WTC11 (cell line): ENCODE data around the gene TM9SF1. TPM values are rescaled to one million over a fixed set of nuclear protein-coding genes. Genes with fewer than 3 reads are reported as not detected.

ENCODE experiments used
- ATAC-seq: fragments of 200-7000 bp; cut with Tn5 transposase; 2 replicates; pipeline ENCODE4 v1.10.0; 2021; ENCODE audit warnings: mild to moderate bottlenecking, moderate library complexity
- CTCF ChIA-PET: fragments of 300-600 bp; sonication (Branson Sonifier 250); formaldehyde crosslinking; loops from one replicate; lab custom pipeline; 2021; ENCODE audit warnings: antibody characterized with exemption; lab: Charles Lee
- POLR2A ChIA-PET: fragments of 350-600 bp; sonication (Branson Sonifier 250); formaldehyde crosslinking; loops from one replicate; lab custom pipeline; 2021; ENCODE audit warnings: antibody characterized with exemption; lab: Charles Lee
- DNase-seq: peaks from one replicate; pipeline ENCODE4 v3.0.0; 2021; ENCODE audit warnings: low spot score
- H3K27ac Mint-ChIP-seq: 2 replicates; pipeline ENCODE4 v1.8.0; 2021; ENCODE audit warnings: mixed read lengths
- H3K27me3 Mint-ChIP-seq: 2 replicates; pipeline ENCODE4 v1.8.0; 2021; ENCODE audit warnings: low read depth, mild to moderate bottlenecking, moderate library complexity, mixed read lengths
- H3K36me3 Mint-ChIP-seq: 2 replicates; pipeline ENCODE4 v1.8.0; 2021; ENCODE audit warnings: mixed read lengths
- H3K4me1 Mint-ChIP-seq: 2 replicates; pipeline ENCODE4 v1.8.0; 2022; ENCODE audit warnings: mixed read lengths
- H3K4me3 Mint-ChIP-seq: 2 replicates; pipeline ENCODE4 v1.8.0; 2021; ENCODE audit warnings: mild to moderate bottlenecking, moderate library complexity, mixed read lengths
- H3K9me3 Mint-ChIP-seq: 2 replicates; pipeline ENCODE4 v1.8.0; 2021; ENCODE audit warnings: mixed read lengths
- AR ChIP-seq: fragments of 250-450 bp; sonication (Bioruptor Pico); IDR thresholded peaks from 2 replicates; pipeline ENCODE4 v1.9.0; 2021; ENCODE audit warnings: mild to moderate bottlenecking
- ATF3 ChIP-seq: sonication (generic); formaldehyde crosslinking; conservative IDR thresholded peaks from 2 replicates; pipeline ENCODE4 v1.8.1; 2022; ENCODE audit warnings: mild to moderate bottlenecking, missing genetic modification reagents
- EMX1 ChIP-seq: fragments of 250-450 bp; sonication (Bioruptor Pico); IDR thresholded peaks from 2 replicates; pipeline ENCODE4 v1.8.0; 2021; ENCODE audit warnings: mild to moderate bottlenecking
- FOXK1 ChIP-seq: sonication (generic); formaldehyde crosslinking; IDR thresholded peaks from 2 replicates; pipeline ENCODE4 v1.8.0; 2022; ENCODE audit warnings: mild to moderate bottlenecking, moderate library complexity, missing genetic modification reagents
- FOXP4 ChIP-seq: sonication (generic); formaldehyde crosslinking; IDR thresholded peaks from 2 replicates; pipeline ENCODE4 v1.8.0; 2022; ENCODE audit warnings: mild to moderate bottlenecking, missing genetic modification reagents
- GABPB1 ChIP-seq: sonication (generic); formaldehyde crosslinking; IDR thresholded peaks from 2 replicates; pipeline ENCODE4 v1.8.1; 2023; ENCODE audit warnings: mild to moderate bottlenecking, missing genetic modification reagents
- IRF2 ChIP-seq: sonication (generic); formaldehyde crosslinking; IDR thresholded peaks from 2 replicates; pipeline ENCODE4 v1.8.0; 2022; ENCODE audit warnings: low read depth, missing genetic modification reagents, borderline replicate concordance
- MAX ChIP-seq: sonication (generic); formaldehyde crosslinking; IDR thresholded peaks from 2 replicates; pipeline ENCODE4 v1.8.0; 2022; ENCODE audit warnings: mild to moderate bottlenecking, missing genetic modification reagents
- MLX ChIP-seq: sonication (generic); formaldehyde crosslinking; IDR thresholded peaks from 2 replicates; pipeline ENCODE4 v1.8.1; 2023; ENCODE audit warnings: mild to moderate bottlenecking, missing genetic modification reagents, moderate library complexity
- NR2C2 ChIP-seq: sonication (generic); formaldehyde crosslinking; IDR thresholded peaks from 2 replicates; pipeline ENCODE4 v1.8.0; 2022; ENCODE audit warnings: mild to moderate bottlenecking, missing genetic modification reagents
- TEAD4 ChIP-seq: sonication (generic); formaldehyde crosslinking; IDR thresholded peaks from 2 replicates; pipeline ENCODE4 v1.8.0; 2022; ENCODE audit warnings: mild to moderate bottlenecking, missing genetic modification reagents
- USF2 ChIP-seq: sonication (generic); formaldehyde crosslinking; IDR thresholded peaks from 2 replicates; pipeline ENCODE4 v1.8.1; 2023; ENCODE audit warnings: mild to moderate bottlenecking, missing genetic modification reagents, moderate library complexity
- ZBTB43 ChIP-seq: sonication (generic); formaldehyde crosslinking; IDR thresholded peaks from 2 replicates; pipeline ENCODE4 v1.8.1; 2023; ENCODE audit warnings: mild to moderate bottlenecking, missing genetic modification reagents
- ZMAT4 ChIP-seq: fragments of 250-450 bp; sonication (Bioruptor Pico); IDR thresholded peaks from 2 replicates; pipeline ENCODE4 v1.9.0; 2021; ENCODE audit warnings: mild to moderate bottlenecking
- ZNF121 ChIP-seq: sonication (generic); formaldehyde crosslinking; IDR thresholded peaks from 2 replicates; pipeline ENCODE4 v1.8.0; 2023; ENCODE audit warnings: missing genetic modification reagents
- ZNF138 ChIP-seq: sonication (generic); formaldehyde crosslinking; conservative IDR thresholded peaks from 2 replicates; pipeline ENCODE4 v1.8.1; 2022; ENCODE audit warnings: mild to moderate bottlenecking, moderate library complexity, missing genetic modification reagents
- ZNF219 ChIP-seq: sonication (generic); formaldehyde crosslinking; IDR thresholded peaks from 2 replicates; pipeline ENCODE4 v1.8.0; 2023; ENCODE audit warnings: missing genetic modification reagents, mild to moderate bottlenecking, borderline replicate concordance
- ZNF425 ChIP-seq: fragments of 250-450 bp; sonication (Bioruptor Pico); conservative IDR thresholded peaks from 2 replicates; pipeline ENCODE4 v1.9.0; 2021; ENCODE audit warnings: mild to moderate bottlenecking
- total RNA-seq: library from RNA; stranded (reverse); gene quantifications from 3 replicates; pipeline ENCODE4 v1.2.3, GENCODE V29; 2021

The TM9SF1 gene
- total RNA-seq, 1 experiment from 2014 or later: 27.9 TPM

- TF ChIP-seq ZNF425 (CRISPR knock-in tag): no peak
Measured at GRCh38 chr14:24145690-24146452, 49.4 kb downstream of the TM9SF1 start (continued).

- POLR2A ChIA-PET: interaction anchor here (1.8 to 3.3 kb wide), 2 partner anchors 31 to 63 kb away, joined by 9 to 24 read pairs; partner anchors contain the start of genes DCAF11 and NRL
- CTCF ChIA-PET: interaction anchor here (1.4 to 4.1 kb wide), 3 partner anchors 16 to 126 kb away, joined by 4 to 55 read pairs (median 12); partner anchors contain the start of gene IRF9
- Mint-ChIP-seq H3K27ac (no peak overlapping the region), H3K27me3 (no peaks in the 10 kb centered on the region), H3K4me3 (peak overlapping the region; percentile 99), H3K4me1 (peaks cover 24% of the 10 kb centered on the region), H3K36me3 (peaks cover 29% of the 10 kb centered on the region), H3K9me3 (no peaks in the 10 kb centered on the region)
- ATAC-seq (no peak), DNase-seq (no peak)
- TF ChIP-seq MAX (CRISPR knock-in tag): no peak
- TF ChIP-seq TEAD4 (CRISPR knock-in tag): no peak
- TF ChIP-seq ZNF121: no peak
- no peak for TF ChIP-seq FOXK1 (CRISPR knock-in tag)
- no peak for TF ChIP-seq NR2C2 (CRISPR knock-in tag)
- no peak for TF ChIP-seq IRF2
- TF ChIP-seq ZNF219 (CRISPR knock-in tag): no peak
- TF ChIP-seq ATF3 (CRISPR knock-in tag): no peak
- no peak for TF ChIP-seq ZNF425 (CRISPR knock-in tag)
- TF ChIP-seq EMX1 (CRISPR knock-in tag): no peak
Measured at GRCh38 chr14:24145219-24145618, 50.0 kb downstream of the TM9SF1 start.

- POLR2A ChIA-PET: no interaction called here
- no peak overlapping the region for H3K27ac Mint-ChIP-seq
- no peak for TF ChIP-seq USF2
- no peak for TF ChIP-seq MLX (CRISPR knock-in tag)
- no peak for TF ChIP-seq ZNF138 (CRISPR knock-in tag)
- no peak for TF ChIP-seq FOXP4 (CRISPR knock-in tag)
- TF ChIP-seq ZMAT4 (CRISPR knock-in tag): no peak
- no peak for TF ChIP-seq AR (CRISPR knock-in tag)
- TF ChIP-seq ZBTB43 (CRISPR knock-in tag): no peak
- no peak for TF ChIP-seq GABPB1 (CRISPR knock-in tag)
Measured at GRCh38 chr14:24144451-24144850, 50.8 kb downstream of the TM9SF1 start.

More at GRCh38 chr14:24144451-24144850, 50.8 kb downstream of the TM9SF1 start:
- Mint-ChIP-seq H3K36me3 (peaks cover 26% of the 10 kb centered on the region), H3K4me1 (peaks cover 28% of the 10 kb centered on the region), H3K4me3 (no peak overlapping the region), H3K9me3 (no peaks in the 10 kb centered on the region), H3K27me3 (no peaks in the 10 kb centered on the region)
- DNase-seq (no peak), ATAC-seq (no peak)
- CTCF ChIA-PET: interaction anchor here (1.5 kb wide), 1 partner anchor 17 kb away, joined by 3 read pairs; the partner anchor contains the start of gene IRF9
